ENCODE measurements around the gene PDE6A.

The PDE6A gene

DNA sequence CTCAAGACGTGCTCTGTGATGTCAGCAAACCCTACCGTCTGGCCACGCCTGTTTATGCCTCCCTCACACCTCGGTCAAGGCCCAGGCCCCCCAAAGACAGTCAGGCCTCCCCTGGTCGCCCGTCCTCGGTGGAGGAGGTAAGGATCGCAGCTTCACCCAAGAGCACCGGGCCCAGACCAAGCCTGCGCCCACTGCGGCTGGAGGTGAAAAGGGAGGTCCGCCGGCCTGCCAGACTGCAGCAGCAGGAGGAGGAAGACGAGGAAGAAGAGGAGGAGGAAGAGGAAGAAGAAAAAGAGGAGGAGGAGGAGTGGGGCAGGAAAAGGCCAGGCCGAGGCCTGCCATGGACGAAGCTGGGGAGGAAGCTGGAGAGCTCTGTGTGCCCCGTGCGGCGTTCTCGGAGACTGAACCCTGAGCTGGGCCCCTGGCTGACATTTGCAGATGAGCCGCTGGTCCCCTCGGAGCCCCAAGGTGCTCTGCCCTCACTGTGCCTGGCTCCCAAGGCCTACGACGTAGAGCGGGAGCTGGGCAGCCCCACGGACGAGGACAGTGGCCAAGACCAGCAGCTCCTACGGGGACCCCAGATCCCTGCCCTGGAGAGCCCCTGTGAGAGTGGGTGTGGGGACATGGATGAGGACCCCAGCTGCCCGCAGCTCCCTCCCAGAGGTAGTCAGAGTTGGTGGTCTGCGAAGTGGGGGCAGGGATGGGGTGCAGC, 111.3 kb downstream of the PDE6A start:
- no peak for DNase-seq

DNA sequence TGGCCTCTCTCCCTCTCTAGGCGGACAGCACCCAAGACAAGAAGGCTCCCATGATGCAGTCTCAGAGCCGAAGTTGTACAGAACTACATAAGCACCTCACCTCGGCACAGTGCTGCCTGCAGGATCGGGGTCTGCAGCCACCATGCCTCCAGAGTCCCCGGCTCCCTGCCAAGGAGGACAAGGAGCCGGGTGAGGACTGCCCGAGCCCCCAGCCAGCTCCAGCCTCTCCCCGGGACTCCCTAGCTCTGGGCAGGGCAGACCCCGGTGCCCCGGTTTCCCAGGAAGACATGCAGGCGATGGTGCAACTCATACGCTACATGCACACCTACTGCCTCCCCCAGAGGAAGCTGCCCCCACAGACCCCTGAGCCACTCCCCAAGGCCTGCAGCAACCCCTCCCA, 112.0 kb downstream of the PDE6A start:
- no peak for DNase-seq

DNA sequence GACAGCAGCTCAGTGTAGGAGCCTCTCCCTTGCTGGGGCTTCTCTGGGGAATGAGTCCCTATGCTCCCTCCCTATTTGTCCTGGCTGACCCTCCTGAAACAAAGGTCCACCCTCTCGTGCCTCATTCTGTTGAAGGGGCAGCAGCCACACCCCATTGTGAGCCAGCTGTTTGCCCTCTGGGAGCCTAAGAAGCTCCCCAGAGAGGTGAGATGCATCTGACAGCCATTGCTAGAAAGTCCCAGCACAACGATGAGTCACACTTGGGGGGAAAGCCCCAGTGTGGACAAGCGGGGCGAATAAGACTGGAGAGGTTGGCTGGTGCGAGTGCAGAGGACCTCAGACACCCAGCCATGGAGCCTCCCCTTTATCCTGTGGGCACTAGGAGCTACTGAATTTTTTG, 113.1 kb downstream of the PDE6A start:
- DNase-seq: no peak

DNA sequence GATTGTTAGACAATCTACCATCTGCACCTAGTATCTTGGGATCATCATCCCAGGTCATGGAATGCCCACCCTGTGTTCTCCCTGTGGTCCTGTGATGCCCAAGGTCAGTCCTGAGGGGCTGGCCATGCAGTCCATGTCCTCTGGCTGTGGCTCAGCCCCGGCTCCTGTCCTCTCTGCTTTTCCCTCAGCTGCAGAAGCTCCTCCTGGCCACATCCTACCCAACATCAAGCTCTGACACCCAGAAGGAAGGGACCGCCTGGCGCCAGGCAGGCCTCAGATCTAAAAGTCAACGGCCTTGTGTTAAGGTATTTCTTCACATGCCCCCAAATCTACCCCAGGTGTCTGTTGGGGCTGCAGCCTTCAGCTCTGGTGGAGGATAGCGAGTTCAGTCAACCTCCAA, 114.0 kb downstream of the PDE6A start:
- DNase-seq: no peak

DNA sequence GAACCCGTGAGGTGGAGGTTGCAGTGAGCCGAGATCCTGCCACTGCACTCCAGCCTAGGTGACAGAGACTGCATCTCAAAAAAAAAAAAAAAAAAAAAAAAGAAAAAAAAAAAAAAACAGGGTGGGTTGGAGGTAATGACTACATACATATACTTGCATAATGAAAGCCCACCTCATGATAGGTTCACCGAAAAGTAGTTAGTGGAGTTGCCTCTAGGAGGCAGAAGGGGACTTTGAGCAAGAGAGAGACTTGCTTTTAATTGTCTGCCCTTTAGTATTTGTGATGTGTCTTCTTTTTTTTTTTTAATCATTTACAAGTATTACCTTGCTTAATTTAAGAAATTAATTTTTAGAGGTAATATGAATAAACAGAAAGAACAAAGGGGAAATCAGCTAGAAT, 114.6 kb downstream of the PDE6A start:
- DNase-seq: no peak

DNA sequence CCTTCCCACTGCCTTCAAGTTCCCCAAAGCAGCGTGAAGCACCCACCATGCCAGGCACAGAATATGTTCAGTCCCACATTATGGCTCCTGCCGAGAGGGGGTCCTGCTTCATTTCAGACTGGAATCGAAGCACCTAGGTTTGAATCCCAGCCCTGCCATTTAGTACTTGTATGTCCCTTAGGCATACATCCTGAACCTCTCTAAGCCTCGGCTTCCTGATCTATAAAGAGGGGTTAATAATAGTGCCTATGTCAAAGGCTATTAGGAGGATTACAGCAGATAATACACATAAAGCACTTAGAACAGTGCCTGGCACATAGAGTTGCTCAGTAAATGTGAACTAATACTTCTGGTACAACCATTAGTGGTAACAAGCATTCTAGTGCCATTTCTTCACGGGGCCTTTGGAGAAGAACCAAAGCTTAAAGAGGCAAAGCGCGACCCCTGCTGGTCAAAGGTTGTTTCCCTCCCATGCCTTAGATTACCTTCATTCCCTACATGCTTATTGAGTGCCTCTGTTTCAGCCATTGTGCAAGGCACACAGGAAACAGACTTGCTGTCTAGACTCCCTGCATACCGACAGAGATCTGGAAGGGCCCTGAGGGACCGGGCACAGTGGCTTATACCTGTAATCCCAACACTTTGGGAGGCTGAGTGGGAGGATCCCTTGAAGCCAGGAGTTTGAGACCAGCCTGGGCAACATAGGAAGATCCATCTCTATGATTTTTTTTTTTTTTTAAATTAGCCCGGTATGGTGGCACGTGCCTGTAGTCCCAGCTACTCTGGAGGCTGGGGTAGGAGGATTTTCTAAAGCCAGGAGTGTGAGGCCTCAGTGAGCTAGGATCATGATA, 116.2 kb downstream of the PDE6A start:
- peak; percentile 65 for DNase-seq

DNA sequence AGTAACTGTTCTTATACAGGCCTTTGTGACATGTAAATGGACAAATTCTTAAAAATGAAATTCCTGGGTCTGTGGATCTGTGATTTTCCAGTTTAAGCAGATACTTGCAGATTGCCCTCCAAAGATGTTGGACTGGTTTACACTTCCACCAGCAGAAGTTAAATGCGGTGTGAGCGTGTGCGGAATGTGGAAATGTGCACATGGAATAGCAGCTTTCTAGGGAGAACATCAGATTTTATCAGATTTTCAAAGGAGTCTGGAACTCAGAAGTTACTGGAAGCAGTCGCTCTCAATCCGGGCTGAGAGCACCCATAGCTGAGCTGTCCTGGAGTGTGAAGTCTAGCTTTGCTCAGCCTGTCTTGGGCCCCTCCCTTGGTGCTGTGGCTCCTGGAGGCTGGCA, 117.0 kb downstream of the PDE6A start:
- DNase-seq: no peak

DNA sequence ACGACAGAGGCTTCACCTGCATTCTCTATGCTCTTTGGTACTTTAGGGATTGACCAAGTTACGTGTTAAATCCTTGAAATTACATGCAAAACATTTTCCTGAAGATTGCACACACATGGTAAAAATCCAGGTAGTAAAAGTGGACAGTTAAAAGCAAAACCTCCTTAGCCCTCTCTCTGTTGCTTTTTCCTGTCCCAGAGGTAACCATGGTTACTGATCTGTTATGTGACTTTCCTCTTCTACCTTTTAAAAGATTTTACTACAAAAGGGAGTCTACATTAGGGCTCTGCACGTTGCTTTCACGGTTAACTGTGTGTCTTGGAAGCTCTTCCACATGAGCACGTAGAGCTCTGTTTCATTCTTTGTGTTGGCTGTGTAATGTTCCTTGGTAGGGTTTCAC, 117.5 kb downstream of the PDE6A start:
- no peak for DNase-seq

DNA sequence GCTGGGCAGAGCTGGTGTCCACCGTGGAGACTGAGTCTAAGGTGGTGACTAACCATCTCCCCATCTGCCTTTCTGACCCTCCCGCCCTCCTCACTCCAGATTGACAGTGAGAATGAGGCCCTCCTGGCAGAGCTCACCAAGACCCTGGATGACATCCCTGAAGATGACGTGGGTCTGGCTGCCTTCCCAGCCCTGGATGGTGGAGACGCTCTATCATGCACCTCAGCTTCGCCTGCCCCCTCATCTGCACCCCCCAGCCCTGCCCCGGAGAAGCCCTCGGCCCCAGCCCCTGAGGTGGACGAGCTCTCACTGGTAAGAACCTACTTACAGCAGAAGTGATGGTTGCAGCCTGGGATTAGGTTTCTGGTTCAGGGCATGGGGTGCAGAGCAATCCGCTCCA, 118.0 kb downstream of the PDE6A start:
- no peak for DNase-seq

DNA sequence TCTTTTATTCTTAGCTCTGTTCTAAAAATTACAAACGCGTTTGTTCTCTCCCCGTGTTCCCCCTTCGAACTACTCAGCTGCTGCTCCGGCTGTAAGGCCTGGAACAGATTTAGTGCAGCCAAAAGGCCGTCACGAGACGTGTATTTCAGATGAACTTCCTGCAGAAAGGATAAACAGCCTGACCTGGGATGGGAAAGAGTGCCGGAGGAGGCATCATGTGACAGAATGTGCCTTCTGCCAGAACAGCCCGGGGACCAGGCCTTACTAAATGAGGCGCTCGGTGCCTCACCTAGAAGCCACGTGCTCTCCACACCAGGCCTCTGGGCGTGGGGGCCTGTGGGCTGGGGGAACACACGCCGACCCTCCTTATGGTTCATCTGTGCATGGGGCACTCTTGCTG, 119.7 kb downstream of the PDE6A start:
- DNase-seq: no peak

DNA sequence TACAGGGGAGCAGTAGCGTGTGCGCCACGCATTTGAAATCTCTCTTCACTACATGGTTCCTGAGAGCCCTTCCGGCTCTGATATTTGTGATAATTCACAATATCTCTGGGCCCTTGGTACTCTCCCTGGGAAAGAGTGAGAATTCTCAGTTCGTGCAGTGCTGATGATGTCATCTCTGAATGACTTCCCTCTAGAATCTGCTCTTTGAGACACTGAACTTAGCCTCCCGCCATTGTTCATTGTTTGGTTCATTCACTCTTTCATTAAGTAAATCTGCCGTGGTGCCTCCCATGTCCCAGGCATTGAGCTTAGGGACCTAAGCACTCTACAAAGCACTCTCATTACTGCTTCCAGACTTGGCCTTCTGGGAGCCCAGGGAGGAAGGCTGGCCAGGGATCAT, 120.5 kb downstream of the PDE6A start:
- DNase-seq: no peak

DNA sequence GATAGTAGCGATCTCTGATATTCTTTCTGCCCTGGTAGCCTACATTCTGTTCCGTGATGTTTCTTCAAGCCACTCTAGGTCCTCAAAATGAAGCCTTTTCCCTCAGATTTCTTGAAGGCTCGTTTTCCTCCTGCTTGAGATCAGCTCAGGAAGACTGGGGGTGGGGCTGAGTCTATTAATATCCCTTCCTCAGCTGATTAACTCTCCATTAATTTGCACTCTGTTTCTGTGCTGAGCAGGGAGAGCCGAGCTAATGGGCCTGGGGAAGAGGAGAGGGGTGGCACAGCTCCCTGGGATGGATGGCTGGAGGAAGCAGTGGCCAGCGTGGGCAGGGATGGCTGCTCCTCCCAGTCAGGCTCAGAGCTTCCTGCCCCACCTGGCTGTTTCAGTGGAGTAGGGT, 121.2 kb downstream of the PDE6A start:
- no peak for DNase-seq

DNA sequence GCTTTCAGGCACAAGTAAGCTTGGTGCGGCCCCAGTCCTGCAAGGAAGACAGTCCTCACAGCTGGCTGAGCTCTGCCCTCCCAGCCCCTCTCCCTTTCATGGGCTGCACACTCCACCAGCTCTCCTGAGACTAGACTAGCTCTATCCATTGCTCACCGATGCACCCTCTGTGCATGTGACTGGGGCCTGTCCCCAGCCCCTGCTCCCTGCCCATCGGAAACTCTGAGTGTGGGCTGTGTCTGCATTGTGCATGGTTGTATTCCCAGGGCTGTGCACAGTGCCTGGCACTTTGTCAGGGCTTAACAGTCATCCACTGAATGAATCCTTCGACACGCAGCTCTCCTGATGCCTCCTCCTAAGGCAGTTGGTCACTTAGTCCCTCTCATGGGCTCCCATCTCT, 122.3 kb downstream of the PDE6A start:
- no peak for DNase-seq

DNA sequence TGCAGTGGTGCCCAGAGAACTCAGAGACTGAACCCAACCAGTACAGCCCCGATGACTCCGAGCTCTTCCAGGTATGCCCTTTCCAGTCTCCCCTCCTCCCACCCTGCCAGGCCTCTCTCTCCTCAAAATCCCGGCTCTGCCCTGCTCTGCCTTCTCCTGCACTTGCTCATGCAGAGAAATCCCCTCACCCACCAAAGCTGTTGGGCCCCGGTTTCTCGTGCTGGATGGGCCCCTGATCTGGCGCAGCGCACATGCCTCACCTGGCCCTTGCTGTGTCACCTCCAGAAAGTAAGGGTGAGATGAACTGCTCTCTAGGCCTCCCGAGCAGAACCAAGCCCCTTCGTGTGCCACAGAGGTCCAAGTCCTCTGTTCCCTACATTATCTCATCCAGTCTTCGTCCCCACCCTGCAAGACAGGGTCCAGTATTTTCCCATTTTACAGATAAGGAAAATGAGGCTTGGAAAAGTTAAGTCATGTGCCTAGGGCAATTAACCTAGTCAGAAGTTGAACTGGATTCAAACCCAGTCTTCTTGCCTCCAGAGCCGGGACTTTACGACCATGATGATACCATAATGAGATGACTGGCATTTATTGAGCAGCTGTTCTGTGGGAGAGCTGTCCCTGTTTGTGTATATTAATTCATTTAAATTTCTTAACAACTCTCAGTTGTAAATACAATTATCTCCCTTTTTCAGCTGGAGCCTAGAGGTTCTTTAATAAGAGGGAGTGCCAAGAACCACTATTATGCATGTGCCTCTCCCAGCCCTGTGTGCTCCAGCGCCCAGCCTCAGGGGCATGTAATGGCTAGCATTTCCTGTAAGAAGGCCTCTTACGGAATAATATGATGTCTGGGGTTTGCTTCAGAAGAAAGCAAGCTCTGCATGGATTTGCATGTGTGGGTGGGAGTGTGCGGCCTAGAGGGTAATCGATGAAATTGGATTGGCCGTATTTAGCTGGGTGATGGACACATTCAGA, 123.8 kb downstream of the PDE6A start:
- no peak for DNase-seq

DNA sequence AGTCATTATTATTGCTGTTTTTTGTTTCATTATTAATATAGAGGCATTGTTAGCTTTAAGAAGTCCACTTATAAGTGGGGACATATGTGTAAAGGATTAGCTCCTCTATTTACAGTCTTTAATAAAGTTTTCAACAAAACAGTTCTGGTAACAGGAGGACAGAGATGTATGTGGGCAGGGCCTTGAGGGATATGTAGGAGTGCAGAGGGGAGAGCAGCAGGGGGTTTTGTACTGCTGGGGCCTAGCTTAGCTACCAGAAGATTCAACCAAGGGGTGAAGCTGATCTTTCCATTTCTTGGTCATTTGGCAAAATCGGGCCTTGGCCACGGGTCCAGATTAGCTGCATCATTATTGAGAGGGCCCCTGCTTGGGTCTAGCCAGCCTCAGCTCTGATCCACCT, 124.6 kb downstream of the PDE6A start:
- no peak for DNase-seq

DNA sequence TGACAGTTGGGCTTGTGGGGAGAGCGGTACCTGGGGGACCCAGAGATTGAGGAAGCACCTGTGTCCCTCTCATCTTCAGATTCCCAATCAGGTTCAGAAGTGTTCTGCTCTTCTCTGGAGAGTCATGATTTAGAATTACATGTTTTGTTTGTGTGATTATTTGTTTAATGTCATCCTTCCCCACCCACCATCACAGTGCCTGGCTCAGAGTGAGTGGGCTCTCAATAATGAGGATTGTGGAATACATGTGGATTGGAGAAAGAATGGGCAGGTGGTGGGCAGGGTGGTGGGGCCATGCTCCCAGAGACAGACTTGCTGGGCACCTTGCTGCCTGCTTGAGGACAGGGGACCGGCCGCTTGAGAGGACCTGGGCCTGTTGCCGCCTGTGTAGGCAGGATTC, 126.5 kb downstream of the PDE6A start:
- no peak for DNase-seq

DNA sequence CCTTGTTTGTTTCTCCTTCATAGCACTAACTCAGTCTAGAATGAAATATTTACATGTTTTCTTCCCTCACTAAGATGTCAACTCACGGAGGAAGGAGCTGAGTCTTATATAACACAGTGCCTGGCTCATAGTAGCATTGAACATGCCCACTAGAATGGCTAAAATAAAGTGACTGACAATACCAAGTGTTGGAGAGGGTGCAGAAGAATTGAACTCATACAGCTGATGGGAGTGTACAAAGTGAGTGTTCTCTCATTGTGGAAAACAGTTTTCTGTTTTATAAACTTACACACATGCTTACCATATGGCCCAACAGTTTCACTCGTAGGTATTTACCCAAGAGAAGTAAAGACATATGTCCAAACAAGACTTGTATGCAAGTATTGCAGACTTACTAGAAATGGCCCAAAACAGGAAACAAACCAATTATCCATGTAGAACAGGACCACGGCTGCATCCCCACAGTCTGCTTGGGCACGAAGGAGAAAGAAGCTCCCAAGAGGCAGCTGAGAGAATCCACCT, 127.0 kb downstream of the PDE6A start:
- no peak for DNase-seq

DNA sequence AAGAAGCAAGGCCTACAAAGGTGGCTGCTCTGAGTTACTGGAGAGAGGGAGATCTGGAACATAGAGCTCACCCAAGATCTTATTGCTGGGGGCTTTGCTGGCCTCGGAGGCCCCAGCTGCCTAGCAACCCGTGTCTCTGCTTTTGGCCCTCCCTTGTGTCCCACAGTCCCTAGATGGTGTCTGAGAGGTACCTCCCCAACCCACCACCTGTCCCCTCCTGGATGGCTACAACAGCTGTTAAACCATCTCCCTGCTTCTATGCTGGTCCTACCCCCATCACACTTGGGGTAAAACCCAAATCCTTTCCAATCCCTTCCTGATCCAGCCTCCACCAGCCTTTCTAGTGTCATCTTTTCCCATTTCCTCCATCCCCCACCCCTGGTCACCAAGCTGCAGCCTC, 127.9 kb downstream of the PDE6A start:
- no peak for DNase-seq

DNA sequence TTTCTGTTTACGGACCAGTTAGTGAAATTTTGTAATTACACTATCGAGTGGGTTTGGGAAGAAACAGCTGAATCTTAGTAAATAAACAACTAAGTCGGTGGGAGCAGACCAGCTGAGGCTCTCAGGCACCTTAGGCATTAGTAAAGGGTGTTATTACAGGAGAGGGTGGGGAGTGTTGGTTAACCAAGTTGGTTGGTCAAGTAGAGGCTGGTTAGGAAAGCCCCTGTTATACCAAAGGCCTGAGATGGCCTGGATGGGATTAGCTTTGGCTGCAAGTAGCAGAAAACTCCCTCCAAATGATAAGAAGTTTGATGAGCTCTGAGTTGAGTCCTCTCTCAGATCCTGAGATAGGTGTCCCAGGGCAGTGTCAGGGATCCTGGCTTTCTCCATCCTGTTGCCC, 133.1 kb downstream of the PDE6A start:
- DNase-seq: no peak

DNA sequence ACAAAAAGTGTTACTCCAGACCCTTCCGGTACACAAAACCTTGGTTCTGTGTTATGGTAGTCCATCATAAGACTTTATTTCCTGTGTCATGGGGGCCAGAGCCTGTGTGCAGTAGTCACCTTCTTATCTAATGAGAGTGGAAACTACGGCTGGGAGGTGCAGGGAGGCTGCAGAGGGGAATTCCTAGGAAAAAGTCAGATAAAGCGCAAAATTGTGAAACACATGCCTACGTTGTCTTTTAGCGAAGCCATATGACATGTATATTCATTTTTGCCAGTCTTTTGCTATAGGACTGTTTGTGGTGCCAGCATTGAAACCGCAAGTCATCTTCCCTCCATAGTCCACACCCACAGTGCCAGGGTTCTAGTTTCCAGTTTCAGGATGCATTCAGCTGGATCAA, 133.7 kb downstream of the PDE6A start:
- no peak for DNase-seq

DNA sequence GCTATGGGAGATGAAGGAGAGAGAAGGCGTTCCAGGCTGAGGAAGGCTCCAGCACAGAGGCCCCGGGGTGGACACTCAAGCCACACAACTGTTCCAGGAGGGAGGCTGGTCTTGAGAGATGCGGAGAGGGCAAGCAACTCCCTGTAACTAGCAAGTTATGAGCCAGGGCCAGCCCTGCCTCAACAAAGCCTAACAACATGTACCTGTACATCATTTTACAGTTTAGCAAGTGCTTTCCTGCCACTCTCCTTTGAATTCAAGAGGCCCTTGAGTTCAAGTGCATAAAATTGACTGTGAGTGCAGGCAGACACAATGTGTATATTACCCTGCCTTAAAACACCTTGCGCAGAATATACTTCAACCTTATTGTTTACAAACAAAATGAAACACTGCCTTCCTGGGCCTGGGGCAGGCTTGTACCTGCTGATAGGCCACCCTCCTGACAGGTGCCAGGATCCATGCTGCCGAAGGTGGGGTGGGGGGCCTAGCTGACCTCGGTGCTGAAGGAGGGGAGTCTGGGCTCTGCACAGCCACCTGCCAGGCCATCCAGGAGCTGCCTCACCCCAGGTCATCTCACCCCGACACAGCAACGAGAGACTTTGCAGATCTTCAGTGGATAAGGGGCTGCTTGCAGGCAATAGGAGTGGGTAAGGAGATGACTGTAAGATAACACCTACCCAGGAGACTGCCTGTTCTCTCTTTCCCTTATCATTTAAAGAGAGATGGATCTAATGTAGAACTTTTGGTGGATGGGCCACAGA, 134.5 kb downstream of the PDE6A start:
- DNase-seq: peak; percentile 33

DNA sequence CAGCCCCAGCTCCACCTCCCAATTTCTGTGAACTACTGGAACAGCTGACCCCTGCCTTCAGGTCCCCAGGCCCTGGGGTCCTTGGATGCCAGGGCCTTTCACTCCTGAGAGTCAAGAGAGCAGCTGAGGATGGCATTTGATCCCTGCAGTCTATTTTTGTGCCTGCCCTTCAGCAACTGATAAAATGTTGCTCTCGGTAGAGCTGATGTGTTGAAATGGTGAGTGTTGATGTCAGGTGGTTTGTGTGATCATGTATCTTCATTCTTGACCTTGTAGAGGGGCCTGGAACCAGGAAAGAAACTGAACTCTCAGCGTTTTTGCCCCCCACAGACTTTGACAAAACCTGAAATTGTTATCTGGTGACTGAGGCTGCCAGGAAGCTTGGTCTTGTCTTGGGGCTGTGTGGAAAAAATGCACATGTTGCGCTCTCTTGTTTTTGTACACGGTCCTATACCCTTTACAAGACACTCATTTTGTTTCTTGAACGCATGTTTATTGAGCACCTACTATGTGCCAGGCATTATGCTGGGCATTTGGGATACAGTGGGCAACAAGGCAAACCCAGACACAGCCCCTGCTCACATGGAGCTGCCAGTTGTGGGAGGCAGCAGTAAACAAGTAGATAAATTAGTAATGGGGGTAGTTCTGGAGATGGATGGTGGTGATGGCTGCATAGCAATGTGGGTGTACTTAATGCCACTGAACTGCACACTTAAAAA, 136.2 kb downstream of the PDE6A start:
- no peak for DNase-seq
